HG03439 (cell line): ENCODE measurements around the gene SPHK2.

Source experiments
- ATAC-seq: cut with Tn5 transposase; IDR thresholded peaks from one replicate; pipeline ENCODE4 v1.9.1; 2021; ENCODE audit warnings: mild to moderate bottlenecking, moderate library complexity; ENCODE audit not compliant: unreplicated experiment

SPHK2 gene

GRCh38 chr19:48603001-48603400 is 16.3 kb upstream of the SPHK2 start:
- no peak for ATAC-seq

GRCh38 chr19:48603449-48603848 is 15.9 kb upstream of the SPHK2 start:
- no peak for ATAC-seq

- no peak for ATAC-seq
These were observed 15.5 kb upstream of the SPHK2 start for GRCh38 chr19:48603850-48604249.

- no peak for ATAC-seq
These were observed 12.6 kb upstream of the SPHK2 start, which contains the start of gene SPACA4 for GRCh38 chr19:48606463-48607358. Gene SPACA4, plus strand, starts transcription at chr19:48606742. Its CDS starts 237 bp downstream, at chr19:48606979.

GRCh38 chr19:48607359-48607755 is 11.9 kb upstream of the SPHK2 start:
- ATAC-seq, result no peak

- no peak for ATAC-seq
These were observed 10.5 kb upstream of the SPHK2 start for GRCh38 chr19:48608798-48609263.

GRCh38 chr19:48609571-48610108 is 9.7 kb upstream of the SPHK2 start:
- no peak for ATAC-seq

- ATAC-seq, result no peak
These were observed 7.4 kb upstream of the SPHK2 start for GRCh38 chr19:48611872-48612271.

- ATAC-seq, result no peak
These were observed 6.1 kb upstream of the SPHK2 start for GRCh38 chr19:48613024-48613851.

- ATAC-seq, result no peak
These were observed 5.4 kb upstream of the SPHK2 start for GRCh38 chr19:48613852-48614435.

GRCh38 chr19:48614436-48615230 is 4.7 kb upstream of the SPHK2 start, which contains the start of gene FAM83E:
Gene FAM83E, minus strand, starts transcription at chr19:48615076. Its CDS starts 1,704 bp downstream, at chr19:48613372.
- ATAC-seq, result no peak

GRCh38 chr19:48615231-48616040 is 3.9 kb upstream of the SPHK2 start:
- no peak for ATAC-seq

- ATAC-seq, result no peak
These were observed 3.3 kb upstream of the SPHK2 start for GRCh38 chr19:48616041-48616436.

GRCh38 chr19:48616491-48617056 is 2.7 kb upstream of the SPHK2 start:
- no peak for ATAC-seq

- no peak for ATAC-seq
These were observed 2.0 kb upstream of the SPHK2 start for GRCh38 chr19:48617146-48617937.

- no peak for ATAC-seq
These were observed 909 bp upstream of the SPHK2 start for GRCh38 chr19:48618278-48618915.

GRCh38 chr19:48619692-48620585 is 633 bp downstream of the SPHK2 start:
- no peak for ATAC-seq
